SK-N-SH (cell line): ENCODE data around the gene TRANK1. TPM values are rescaled to one million over a fixed set of nuclear protein-coding genes. Genes with fewer than 3 reads are reported as not detected.
"Not testable (repeated sequence)": the region's sequence is repeated elsewhere in the genome, so short reads cannot be mapped to it uniquely, and the experiment has no call there.

Source experiments
- CTCF ChIA-PET: fragments of 300-600, 350-600 bp; formaldehyde crosslinking; extraction: SDS; loops from one replicate; lab custom pipeline; 2021; lab: Yijun Ruan, JAX
- POLR2A ChIA-PET: fragments of 350-600 bp; sonication (Branson Sonifier 250); formaldehyde crosslinking; extraction: SDS; loops from one replicate; lab custom pipeline; 2020; ENCODE audit warnings: antibody characterized with exemption, inconsistent platforms; lab: Yijun Ruan, JAX
- DNase-seq: peaks from one replicate; pipeline ENCODE4 v3.0.0; 2012
- H2AFZ ChIP-seq: fragments of 200-600 bp; sonication (generic); 2 replicates; pipeline ENCODE4 v1.8.1; 2016; ENCODE audit warnings: antibody characterized with exemption, mild to moderate bottlenecking, low read depth
- H3F3A ChIP-seq: fragments of 200-600 bp; sonication (generic); replicated peaks from 2 replicates; pipeline ENCODE3; 2016; ENCODE audit warnings: antibody characterized with exemption, mild to moderate bottlenecking; ENCODE audit not compliant: insufficient read depth
- H3K27ac ChIP-seq, 2 experiments: fragments of 200-500 bp in 1 of 2; fragments of 200-600 bp in 1 of 2; sonication (Bioruptor generic) in 1 of 2; sonication (generic), shearing (Covaris generic) in 1 of 2; 2 replicates each; pipeline versions ENCODE4 v1.5.1 to v1.6.1; 2014 to 2016; ENCODE audit warnings: low read depth in 2 of 2, inconsistent platforms in 1 of 2, low read length in 1 of 2, mild to moderate bottlenecking in 1 of 2, mixed read lengths in 1 of 2
- H3K27me3 ChIP-seq: fragments of 200-600 bp; sonication (generic), shearing (Covaris generic); 2 replicates; pipeline ENCODE4 v1.6.1; 2016; ENCODE audit warnings: mixed run types; ENCODE audit not compliant: insufficient read depth
- H3K36me3 ChIP-seq, 2 experiments: fragments of 200-500 bp in 1 of 2; fragments of 200-600 bp in 1 of 2; sonication (Bioruptor generic) in 1 of 2; sonication (generic) in 1 of 2; replicated peaks in 1 of 2; 2 replicates each; pipeline versions ENCODE3 to v1.5.1; 2014 to 2016; ENCODE audit warnings: low read length in 1 of 2, mild to moderate bottlenecking in 1 of 2; ENCODE audit not compliant: insufficient read depth in 2 of 2, control insufficient read depth in 1 of 2
- H3K4me1 ChIP-seq, 2 experiments: fragments of 200-500 bp in 1 of 2; fragments of 200-600 bp in 1 of 2; sonication (Bioruptor generic) in 1 of 2; sonication (generic), shearing (Covaris generic) in 1 of 2; 2 replicates each; pipeline versions ENCODE4 v1.5.1 to v1.6.1; 2014 to 2016; ENCODE audit warnings: low read depth in 1 of 2, low read length in 1 of 2, mixed run types in 1 of 2; ENCODE audit not compliant: insufficient read depth in 2 of 2, control insufficient read depth in 1 of 2
- H3K4me2 ChIP-seq: fragments of 200-600 bp; sonication (generic), shearing (Covaris generic); 2 replicates; pipeline ENCODE4 v1.6.1; 2017; ENCODE audit warnings: mixed run types
- H3K4me3 ChIP-seq, 2 experiments: fragments of 200-500 bp in 1 of 2; fragments of 200-600 bp in 1 of 2; sonication (Bioruptor generic) in 1 of 2; sonication (generic), shearing (Covaris generic) in 1 of 2; 2 replicates each; pipeline versions ENCODE4 v1.5.1 to v1.8.1; 2014 to 2016; ENCODE audit warnings: low read depth in 2 of 2, inconsistent platforms in 1 of 2, low read length in 1 of 2, mild to moderate bottlenecking in 1 of 2, mixed read lengths in 1 of 2, moderate library complexity in 1 of 2
- H3K79me2 ChIP-seq: fragments of 200-600 bp; sonication (generic); 2 replicates; pipeline ENCODE4 v1.8.1; 2017; ENCODE audit warnings: mild to moderate bottlenecking; ENCODE audit not compliant: insufficient read depth
- H3K9ac ChIP-seq: fragments of 200-600 bp; sonication (generic); 2 replicates; pipeline ENCODE4 v1.6.1; 2017; ENCODE audit warnings: mixed run types
- H3K9me2 ChIP-seq: fragments of 200-600 bp; sonication (generic); 2 replicates; pipeline ENCODE4 v1.6.1; 2017; ENCODE audit warnings: mixed run types
- H3K9me3 ChIP-seq: fragments of 200-600 bp; sonication (generic); 2 replicates; pipeline ENCODE4 v1.6.1; 2017; ENCODE audit warnings: mixed run types, mild to moderate bottlenecking, moderate library complexity
- H4K20me1 ChIP-seq: fragments of 200-600 bp; sonication (generic); 2 replicates; pipeline ENCODE4 v1.6.1; 2017; ENCODE audit warnings: mild to moderate bottlenecking, mixed run types; ENCODE audit not compliant: insufficient read depth
- EP300 ChIP-seq, 2 experiments: IDR thresholded peaks; 2 replicates each; pipeline versions ENCODE4 v1.4.0 to v1.6.1; 2012; ENCODE audit warnings: borderline replicate concordance in 1 of 2, low read depth in 1 of 2, low read length in 1 of 2
- EZH2phosphoT487 ChIP-seq: fragments of 200-600 bp; sonication (generic); IDR thresholded peaks from 2 replicates; pipeline ENCODE4 v1.6.1; 2017; ENCODE audit warnings: low read depth, mixed run types, mild to moderate bottlenecking, antibody characterized with exemption, moderate library complexity, borderline replicate concordance
- RCOR1 ChIP-seq: fragments of 150-350 bp; IDR thresholded peaks from 2 replicates; pipeline ENCODE4 v1.6.1; 2017; ENCODE audit warnings: antibody characterized with exemption, low read length
- SIN3A ChIP-seq: IDR thresholded peaks from 2 replicates; pipeline ENCODE4 v1.6.1; 2012; ENCODE audit warnings: low read depth, mild to moderate bottlenecking, low read length, moderate library complexity, borderline replicate concordance
- TAF1 ChIP-seq: IDR thresholded peaks from 2 replicates; pipeline ENCODE4 v1.6.1; 2012; ENCODE audit warnings: low read depth, mild to moderate bottlenecking, low read length, moderate library complexity, borderline replicate concordance
- TEAD4 ChIP-seq: IDR thresholded peaks from 2 replicates; pipeline ENCODE4 v1.4.0; 2012; ENCODE audit warnings: mild to moderate bottlenecking, borderline replicate concordance; ENCODE audit not compliant: insufficient read depth
- WGBS: methylation state at CpG from one replicate; pipeline ENCODE4 v1.1.6; 2017; ENCODE audit warnings: low lambda C conversion rate; 5-methylcytosine and 5-hydroxymethylcytosine counted together
- polyA plus RNA-seq, 3 experiments: library from polyadenylated mRNA; depleted of rRNA; stranded (reverse); fragments of >200 nt; gene quantifications; 2 replicates each; pipeline ENCODE4 v1.2.3, GENCODE V29; 2012
- TF ChIP-seq, protein P1 (sequence below): IDR thresholded peaks from 2 replicates; pipeline ENCODE4 v1.6.1; 2012; ENCODE audit warnings: mild to moderate bottlenecking, low read depth, low read length, moderate library complexity

TRANK1 gene
- polyA plus RNA-seq, 1 of the 3 experiments (the other 2 are of a cell fraction) = 0.16 TPM

DNA sequence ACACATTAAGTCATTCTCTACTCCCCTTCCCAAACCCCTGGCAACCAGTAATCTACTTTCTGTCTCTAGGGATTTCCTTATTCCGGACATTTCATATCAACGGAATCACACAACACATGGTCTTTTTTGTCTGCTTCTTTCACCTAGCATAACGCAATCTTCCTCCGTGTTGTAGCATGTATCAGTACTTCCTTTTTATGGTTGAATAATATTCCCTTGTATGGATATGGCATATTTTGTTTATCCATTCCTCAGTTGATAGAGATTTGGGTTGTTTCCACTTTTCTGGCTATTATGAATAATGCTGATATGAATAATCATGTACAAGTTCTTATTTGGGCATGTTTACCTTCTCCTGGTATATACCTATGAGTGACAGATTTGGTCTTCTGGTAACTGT, 63.1 kb downstream of the TRANK1 start:
- Histone ChIP-seq H3K27ac (no peak overlapping the region), H3K4me2 (no peak overlapping the region), H3K79me2 (no peaks in the 10 kb centered on the region), H3K9me2 (no peaks in the 10 kb centered on the region), H3K4me1 (no peaks in the 10 kb centered on the region), H3K9me3 (no peaks in the 10 kb centered on the region), H3F3A (no peaks in the 10 kb centered on the region), H3K27me3 (no peaks in the 10 kb centered on the region), H3K36me3 (no peaks in the 10 kb centered on the region), H3K4me3 (no peak overlapping the region), H4K20me1 (no peaks in the 10 kb centered on the region), H3K9ac (no peak overlapping the region), H2AFZ (no peak overlapping the region)
- ChIA-PET CTCF (interaction anchor here (1.1 kb wide), 1 partner anchor 13 kb away, joined by 4 read pairs; no protein-coding TSS in a partner anchor), POLR2A (no interaction called here)
- TF ChIP-seq, protein P1, sequence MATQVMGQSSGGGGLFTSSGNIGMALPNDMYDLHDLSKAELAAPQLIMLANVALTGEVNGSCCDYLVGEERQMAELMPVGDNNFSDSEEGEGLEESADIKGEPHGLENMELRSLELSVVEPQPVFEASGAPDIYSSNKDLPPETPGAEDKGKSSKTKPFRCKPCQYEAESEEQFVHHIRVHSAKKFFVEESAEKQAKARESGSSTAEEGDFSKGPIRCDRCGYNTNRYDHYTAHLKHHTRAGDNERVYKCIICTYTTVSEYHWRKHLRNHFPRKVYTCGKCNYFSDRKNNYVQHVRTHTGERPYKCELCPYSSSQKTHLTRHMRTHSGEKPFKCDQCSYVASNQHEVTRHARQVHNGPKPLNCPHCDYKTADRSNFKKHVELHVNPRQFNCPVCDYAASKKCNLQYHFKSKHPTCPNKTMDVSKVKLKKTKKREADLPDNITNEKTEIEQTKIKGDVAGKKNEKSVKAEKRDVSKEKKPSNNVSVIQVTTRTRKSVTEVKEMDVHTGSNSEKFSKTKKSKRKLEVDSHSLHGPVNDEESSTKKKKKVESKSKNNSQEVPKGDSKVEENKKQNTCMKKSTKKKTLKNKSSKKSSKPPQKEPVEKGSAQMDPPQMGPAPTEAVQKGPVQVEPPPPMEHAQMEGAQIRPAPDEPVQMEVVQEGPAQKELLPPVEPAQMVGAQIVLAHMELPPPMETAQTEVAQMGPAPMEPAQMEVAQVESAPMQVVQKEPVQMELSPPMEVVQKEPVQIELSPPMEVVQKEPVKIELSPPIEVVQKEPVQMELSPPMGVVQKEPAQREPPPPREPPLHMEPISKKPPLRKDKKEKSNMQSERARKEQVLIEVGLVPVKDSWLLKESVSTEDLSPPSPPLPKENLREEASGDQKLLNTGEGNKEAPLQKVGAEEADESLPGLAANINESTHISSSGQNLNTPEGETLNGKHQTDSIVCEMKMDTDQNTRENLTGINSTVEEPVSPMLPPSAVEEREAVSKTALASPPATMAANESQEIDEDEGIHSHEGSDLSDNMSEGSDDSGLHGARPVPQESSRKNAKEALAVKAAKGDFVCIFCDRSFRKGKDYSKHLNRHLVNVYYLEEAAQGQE = no peak
- TF ChIP-seq RCOR1 (no peak), EZH2phosphoT487 (no peak), TAF1 (no peak), EP300 (IDR thresholded peaks at IDR 0.05; ENCODE audit: borderline replicate concordance in 1 of 2, low read depth in 1 of 2, low read length in 1 of 2) (no peak), SIN3A (no peak), TEAD4 (no peak)
- no peak for DNase-seq
- 86% methylated on average over 4 of the region's 4 CpGs for WGBS

DNA sequence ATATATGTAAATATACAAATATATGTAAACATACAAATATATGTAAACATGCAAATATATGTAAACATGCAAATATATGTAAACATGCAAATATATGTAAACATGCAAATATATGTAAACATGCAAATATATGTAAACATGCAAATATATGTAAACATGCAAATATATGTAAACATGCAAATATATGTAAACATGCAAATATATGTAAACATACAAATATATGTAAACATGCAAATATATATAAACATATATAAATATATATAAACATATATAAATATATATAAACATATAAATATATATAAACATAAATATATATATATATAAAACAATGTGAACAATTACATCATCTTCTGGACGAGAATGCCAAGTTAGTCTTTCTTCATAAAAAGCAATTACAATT, 65.0 kb downstream of the TRANK1 start:
- H3K79me2 ChIP-seq, H3K4me3 ChIP-seq, H2AFZ ChIP-seq, H3K27me3 ChIP-seq, H3K9me3 ChIP-seq, H3K9ac ChIP-seq, H3K36me3 ChIP-seq, H3K9me2 ChIP-seq, POLR2A ChIA-PET, H3K4me1 ChIP-seq, H4K20me1 ChIP-seq, H3F3A ChIP-seq, DNase-seq, H3K4me2 ChIP-seq, H3K27ac ChIP-seq: not testable (repeated sequence)
- CTCF ChIA-PET = interaction anchor here (4.1 kb wide), 1 partner anchor 150 kb away, joined by 13 read pairs; no protein-coding TSS in a partner anchor
- WGBS = 78% methylated on average over 1 of the region's 1 CpG
